Left hindlimb (tissue), 1 donor: Measurements from ENCODE around the gene C1QTNF5.
A peak's percentile ranks its signal among the peaks of the same experiment; 100 is the strongest.

Source experiments
- DNase-seq: peaks from one replicate; pipeline ENCODE4 v3.0.0-alpha.2; 2018

Gene C1QTNF5

GRCh38 chr11:119316729-119317591 lies 23.7 kb downstream of the C1QTNF5 start, which contains the start of gene MCAM:
Gene MCAM, minus strand, starts transcription at chr11:119317130. Its CDS starts 29 bp downstream, at chr11:119317101.
- DNase-seq: peak; percentile 81

- peak; percentile 80 for DNase-seq
These were observed 24.5 kb downstream of the C1QTNF5 start for GRCh38 chr11:119316016-119316728.

GRCh38 chr11:119315131-119316015 lies 25.3 kb downstream of the C1QTNF5 start:
- DNase-seq: peak; percentile 80

- no peak for DNase-seq
These were observed 26.0 kb downstream of the C1QTNF5 start for GRCh38 chr11:119314726-119315125.

- DNase-seq: no peak
These were observed 30.0 kb downstream of the C1QTNF5 start for GRCh38 chr11:119310682-119311052.

- DNase-seq: no peak
These were observed 30.6 kb downstream of the C1QTNF5 start for GRCh38 chr11:119309953-119310681.

- DNase-seq: no peak
These were observed 31.3 kb downstream of the C1QTNF5 start for GRCh38 chr11:119309411-119309810.

- no peak for DNase-seq
These were observed 32.7 kb downstream of the C1QTNF5 start for GRCh38 chr11:119307974-119308373.

GRCh38 chr11:119307219-119307618 lies 33.5 kb downstream of the C1QTNF5 start:
- no peak for DNase-seq

- DNase-seq: no peak
These were observed 34.3 kb downstream of the C1QTNF5 start for GRCh38 chr11:119306373-119306890.

GRCh38 chr11:119305556-119306372 lies 34.9 kb downstream of the C1QTNF5 start:
- no peak for DNase-seq

GRCh38 chr11:119303227-119303718 lies 37.4 kb downstream of the C1QTNF5 start:
- no peak for DNase-seq

GRCh38 chr11:119300198-119300964 lies 40.3 kb downstream of the C1QTNF5 start:
- no peak for DNase-seq

GRCh38 chr11:119299416-119299815 lies 41.3 kb downstream of the C1QTNF5 start:
- DNase-seq: no peak

GRCh38 chr11:119298726-119299125 lies 42.0 kb downstream of the C1QTNF5 start:
- DNase-seq: peak; percentile 75

GRCh38 chr11:119297938-119298337 lies 42.7 kb downstream of the C1QTNF5 start:
- DNase-seq: no peak

GRCh38 chr11:119295178-119295577 lies 45.5 kb downstream of the C1QTNF5 start:
- DNase-seq: no peak

- no peak for DNase-seq
These were observed 47.2 kb downstream of the C1QTNF5 start for GRCh38 chr11:119293461-119293860.

GRCh38 chr11:119290894-119291497 lies 49.7 kb downstream of the C1QTNF5 start:
- no peak for DNase-seq
